ENCODE results near the gene MBTD1. TPM values are rescaled to one million over a fixed set of nuclear protein-coding genes. Genes with fewer than 3 reads are reported as not detected.
"Not testable (repeated sequence)": the region's sequence is repeated elsewhere in the genome, so short reads cannot be mapped to it uniquely, and the experiment has no call there.

The MBTD1 gene
- total RNA-seq, 2 experiments from 2014 or later = 7.6 to 8.1 TPM

DNA sequence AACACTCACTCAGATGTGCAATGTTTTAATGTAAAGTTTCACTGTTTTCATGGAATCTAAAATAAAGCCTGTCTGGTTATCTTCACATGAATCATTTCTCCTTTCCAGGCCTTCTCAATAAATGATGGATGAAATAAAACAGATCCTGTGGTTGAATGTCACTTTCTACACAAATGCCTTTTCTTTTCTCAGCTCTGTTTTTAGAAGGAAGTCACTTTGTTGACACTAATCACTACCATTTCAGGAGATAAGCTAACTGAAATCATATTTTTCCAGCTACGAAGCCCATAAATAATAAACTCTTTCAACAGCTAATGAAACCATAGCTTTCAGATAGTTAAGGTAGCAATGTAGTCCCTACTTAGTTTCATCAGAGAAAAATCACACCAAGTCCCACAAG, 75.7 kb downstream of the MBTD1 start:
- Mint-ChIP-seq H3K27ac (no peak overlapping the region), H3K36me3 (peaks cover 14% of the 10 kb centered on the region), H3K27me3 (no peaks in the 10 kb centered on the region), H3K4me1 (peaks cover 5% of the 10 kb centered on the region), H3K4me3 (no peak overlapping the region), H3K9me3 (no peaks in the 10 kb centered on the region)
- DNase-seq = no peak

DNA sequence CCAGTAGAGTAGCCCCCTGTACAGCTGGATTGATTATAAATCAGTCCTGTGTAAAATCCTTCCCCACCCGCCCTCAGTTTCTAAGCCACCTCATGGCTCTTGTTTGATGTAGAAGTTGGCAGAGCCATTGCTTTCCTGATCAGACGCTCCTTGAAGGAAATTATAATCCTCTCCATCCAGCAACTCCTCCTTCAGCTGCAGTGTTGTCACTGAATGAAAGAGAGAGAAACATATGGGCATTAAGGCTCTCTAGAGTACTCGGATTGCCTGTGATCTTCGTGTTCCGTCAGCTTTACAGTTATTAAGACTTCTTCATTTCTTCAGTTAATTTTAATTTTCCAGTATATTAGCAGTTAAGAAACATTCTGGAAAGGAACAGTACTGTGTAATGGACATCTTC, 79.4 kb downstream of the MBTD1 start:
- Mint-ChIP-seq H3K27ac (no peak overlapping the region), H3K4me3 (no peak overlapping the region), H3K9me3 (no peaks in the 10 kb centered on the region), H3K27me3 (no peaks in the 10 kb centered on the region), H3K36me3 (peaks cover 6% of the 10 kb centered on the region), H3K4me1 (peaks cover 5% of the 10 kb centered on the region)
- no peak for DNase-seq

DNA sequence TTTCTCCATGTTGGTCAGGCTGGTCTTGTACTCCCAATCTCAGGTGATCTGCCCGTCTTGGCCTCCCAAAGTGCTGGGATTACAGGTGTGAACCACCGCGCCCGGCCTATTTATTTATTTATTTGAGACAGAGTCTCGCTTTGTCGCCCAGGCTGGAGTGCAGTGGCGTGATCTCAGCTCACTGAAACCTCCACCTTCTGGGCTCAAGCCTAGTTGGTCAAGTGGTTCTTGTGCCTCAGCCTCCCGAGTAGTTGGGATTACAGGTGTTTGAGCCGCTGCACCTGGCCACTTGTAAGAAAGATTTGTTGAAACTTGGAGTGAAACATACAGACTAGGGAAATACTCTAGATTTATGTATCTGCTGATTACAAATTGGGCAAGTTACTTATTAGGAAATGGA, 87.8 kb downstream of the MBTD1 start:
- Mint-ChIP-seq H3K36me3 (peaks cover 41% of the 10 kb centered on the region), H3K4me1 (peaks cover 15% of the 10 kb centered on the region)
- H3K27ac Mint-ChIP-seq, H3K4me3 Mint-ChIP-seq, H3K9me3 Mint-ChIP-seq, DNase-seq, H3K27me3 Mint-ChIP-seq: not testable (repeated sequence)

DNA sequence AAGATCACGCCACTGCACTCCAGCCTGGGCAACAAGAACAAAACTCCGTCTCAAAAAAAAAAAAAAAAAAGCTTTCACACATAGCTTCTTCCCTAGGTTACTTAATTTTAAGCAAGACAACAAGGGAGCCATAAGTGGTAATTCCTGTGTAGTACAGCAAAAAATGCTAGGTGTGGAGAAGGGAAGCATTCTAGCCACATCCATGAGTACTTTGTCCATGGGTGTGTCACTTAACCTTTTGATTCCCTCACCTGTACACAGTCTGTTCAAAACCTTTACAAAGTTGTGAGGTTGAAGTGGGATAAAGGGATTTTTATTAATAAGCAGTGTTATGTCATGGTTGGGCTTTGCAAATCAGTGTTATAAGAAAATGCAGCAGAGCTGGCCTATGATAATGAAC, 89.1 kb downstream of the MBTD1 start:
- peaks cover 19% of the 10 kb centered on the region for H3K4me1 Mint-ChIP-seq
- DNase-seq = no peak
- no peak overlapping the region for H3K4me3 Mint-ChIP-seq
- no peaks in the 10 kb centered on the region for H3K9me3 Mint-ChIP-seq
- H3K27ac Mint-ChIP-seq = no peak overlapping the region
- H3K27me3 Mint-ChIP-seq = peaks cover 2% of the 10 kb centered on the region
- H3K36me3 Mint-ChIP-seq = peaks cover 43% of the 10 kb centered on the region

DNA sequence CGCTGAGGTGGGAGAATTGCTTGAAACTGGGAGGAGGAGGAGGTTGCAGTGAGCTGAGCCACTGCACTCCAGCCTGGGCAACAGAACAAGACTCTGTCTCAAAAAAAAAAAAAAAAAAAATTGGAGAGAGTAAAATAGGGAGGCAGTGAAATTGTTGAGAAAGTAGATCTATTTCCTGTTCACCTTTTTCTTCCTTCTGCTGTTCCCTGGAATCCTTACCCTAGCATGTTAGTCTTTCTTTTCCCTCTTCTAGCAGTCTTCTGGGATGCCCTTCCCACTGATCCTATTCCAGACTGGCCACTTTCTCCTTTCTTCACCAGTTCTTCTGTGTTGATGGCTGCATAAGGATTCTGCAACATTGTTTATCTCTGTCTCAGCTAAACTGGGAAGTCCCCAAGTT, 90.5 kb downstream of the MBTD1 start:
- no peak for DNase-seq
- Mint-ChIP-seq H3K27ac (peak overlapping the region; percentile 75), H3K4me1 (peaks cover 28% of the 10 kb centered on the region), H3K27me3 (peaks cover 4% of the 10 kb centered on the region), H3K9me3 (no peaks in the 10 kb centered on the region), H3K4me3 (peak overlapping the region; percentile 62), H3K36me3 (peaks cover 49% of the 10 kb centered on the region)

DNA sequence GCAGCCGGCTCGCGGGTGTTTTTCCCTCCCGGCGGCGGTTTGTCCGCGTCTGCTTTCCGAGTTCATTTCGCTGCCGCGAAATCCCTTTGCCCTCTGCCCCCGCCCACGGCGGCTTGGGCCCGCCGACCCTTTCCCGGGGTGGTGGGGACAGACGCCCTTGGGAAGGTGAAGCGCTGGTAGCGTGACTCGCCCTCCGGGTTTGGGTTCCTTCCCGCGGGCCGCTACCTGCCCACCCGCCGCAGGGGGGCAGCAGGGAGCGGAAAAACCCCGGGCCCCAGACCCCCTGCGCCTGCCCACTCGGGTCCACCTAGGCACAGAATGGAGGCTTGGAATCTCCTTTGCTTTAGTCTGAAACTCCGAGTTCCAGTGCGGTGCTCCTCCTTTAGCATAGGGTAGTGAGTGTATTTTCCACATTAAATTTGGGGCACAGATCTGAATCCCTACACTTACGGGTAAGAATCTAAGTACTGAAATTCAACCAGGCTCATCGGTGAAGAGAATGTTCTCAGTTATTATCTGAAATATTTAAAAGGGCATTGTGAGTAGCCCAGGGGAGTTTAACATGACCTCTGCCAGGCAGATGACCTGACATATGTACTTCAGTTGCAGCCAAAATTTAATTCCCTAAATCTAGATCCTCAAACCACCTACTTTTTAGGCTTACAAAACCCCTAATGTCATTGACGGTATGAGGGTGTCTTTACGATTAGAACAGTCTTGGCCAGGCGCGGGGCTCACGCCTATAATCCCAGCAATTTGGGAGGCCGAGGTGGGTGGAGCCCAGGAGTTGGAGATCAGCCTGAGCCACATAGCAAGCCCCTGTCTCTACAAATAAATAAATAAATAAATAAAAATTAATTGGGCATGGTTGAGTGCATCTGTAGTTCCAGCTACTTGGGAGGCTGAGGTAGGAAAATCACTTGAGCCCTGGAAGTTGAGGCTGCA, 92.6 kb downstream of the MBTD1 start:
- DNase-seq = peak; percentile 78
- Mint-ChIP-seq H3K36me3 (peaks cover 50% of the 10 kb centered on the region), H3K9me3 (no peaks in the 10 kb centered on the region), H3K27ac (peak overlapping the region; percentile 94), H3K4me3 (peak overlapping the region; percentile 92), H3K27me3 (peaks cover 4% of the 10 kb centered on the region), H3K4me1 (peaks cover 28% of the 10 kb centered on the region)

DNA sequence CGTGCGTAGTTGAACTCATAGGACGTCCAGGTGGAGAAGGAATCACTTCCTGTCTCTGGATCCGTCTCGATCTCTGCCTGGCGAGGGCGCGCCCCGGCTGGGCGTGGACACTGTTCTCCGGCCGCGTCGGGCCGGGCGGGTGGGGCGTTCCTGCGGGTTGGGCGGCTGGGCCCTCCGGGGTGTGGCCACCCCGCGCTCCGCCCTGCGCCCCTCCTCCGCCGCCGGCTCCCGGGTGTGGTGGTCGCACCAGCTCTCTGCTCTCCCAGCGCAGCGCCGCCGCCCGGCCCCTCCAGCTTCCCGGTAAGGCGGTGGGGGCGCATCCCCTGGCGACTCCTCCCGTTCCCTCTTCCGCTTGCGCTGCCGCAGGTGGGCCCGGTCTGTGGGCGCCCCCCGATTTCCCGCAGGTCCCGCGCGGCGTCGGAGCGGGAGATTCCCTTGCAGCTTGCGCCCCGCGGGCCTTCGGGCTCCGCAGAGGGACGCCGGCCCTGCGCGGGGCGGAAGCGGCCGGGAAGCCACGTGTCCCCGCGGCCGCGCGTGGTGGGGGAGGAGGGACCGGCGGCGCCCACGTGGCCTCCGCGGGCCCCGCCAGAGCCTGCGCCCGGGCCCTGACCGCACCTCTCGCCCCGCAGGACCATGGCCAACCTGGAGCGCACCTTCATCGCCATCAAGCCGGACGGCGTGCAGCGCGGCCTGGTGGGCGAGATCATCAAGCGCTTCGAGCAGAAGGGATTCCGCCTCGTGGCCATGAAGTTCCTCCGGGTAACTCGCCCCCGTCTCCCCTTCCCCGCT, 93.5 kb downstream of the MBTD1 start, which contains the start of gene NME2:
TSS of gene NME2 (plus strand) at position 214 of the 789 bp plus-strand sequence. CDS start at position 634, 420 bp downstream.
- H3K36me3 Mint-ChIP-seq = peaks cover 55% of the 10 kb centered on the region
- H3K4me3 Mint-ChIP-seq = peak within 1 kb of the TSS; percentile 92
- H3K9me3 Mint-ChIP-seq = no peaks in the 10 kb centered on the region
- DNase-seq = peak; percentile 86
- peaks cover 28% of the 10 kb centered on the region for H3K4me1 Mint-ChIP-seq
- H3K27me3 Mint-ChIP-seq = peaks cover 4% of the 10 kb centered on the region
- peak within 1 kb of the TSS; percentile 94 for H3K27ac Mint-ChIP-seq

DNA sequence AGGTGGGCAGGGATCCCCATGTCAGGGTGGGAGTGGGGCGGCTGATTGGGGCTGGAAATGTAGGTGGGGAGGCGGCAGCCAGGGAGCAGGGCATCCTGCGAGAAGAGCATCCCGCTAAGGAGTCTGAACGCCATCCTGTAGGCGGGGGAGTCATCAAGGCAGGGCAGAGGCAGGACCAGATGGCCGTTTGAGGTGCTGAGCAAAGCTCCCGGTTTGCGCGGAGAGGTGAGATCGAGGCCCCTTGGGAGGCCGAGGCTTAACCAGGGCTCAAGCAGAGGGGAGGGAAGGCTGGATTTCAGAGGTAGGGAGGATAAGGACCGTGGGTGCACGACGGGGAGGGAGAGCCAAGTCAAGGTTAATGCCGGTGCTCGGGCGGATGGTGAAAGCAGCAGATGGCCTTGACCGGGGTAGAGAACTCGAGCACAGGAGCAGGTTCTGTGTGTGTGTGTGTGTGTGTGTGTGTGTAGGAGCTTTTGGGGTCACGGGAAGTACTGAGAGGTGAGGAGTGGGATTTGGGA, 94.1 kb downstream of the MBTD1 start:
- no peak for DNase-seq
- H3K4me1 Mint-ChIP-seq = peaks cover 26% of the 10 kb centered on the region
- H3K36me3 Mint-ChIP-seq = peaks cover 55% of the 10 kb centered on the region
- H3K27ac Mint-ChIP-seq = peak overlapping the region; percentile 94
- peaks cover 4% of the 10 kb centered on the region for H3K27me3 Mint-ChIP-seq
- no peaks in the 10 kb centered on the region for H3K9me3 Mint-ChIP-seq
- peak overlapping the region; percentile 89 for H3K4me3 Mint-ChIP-seq

DNA sequence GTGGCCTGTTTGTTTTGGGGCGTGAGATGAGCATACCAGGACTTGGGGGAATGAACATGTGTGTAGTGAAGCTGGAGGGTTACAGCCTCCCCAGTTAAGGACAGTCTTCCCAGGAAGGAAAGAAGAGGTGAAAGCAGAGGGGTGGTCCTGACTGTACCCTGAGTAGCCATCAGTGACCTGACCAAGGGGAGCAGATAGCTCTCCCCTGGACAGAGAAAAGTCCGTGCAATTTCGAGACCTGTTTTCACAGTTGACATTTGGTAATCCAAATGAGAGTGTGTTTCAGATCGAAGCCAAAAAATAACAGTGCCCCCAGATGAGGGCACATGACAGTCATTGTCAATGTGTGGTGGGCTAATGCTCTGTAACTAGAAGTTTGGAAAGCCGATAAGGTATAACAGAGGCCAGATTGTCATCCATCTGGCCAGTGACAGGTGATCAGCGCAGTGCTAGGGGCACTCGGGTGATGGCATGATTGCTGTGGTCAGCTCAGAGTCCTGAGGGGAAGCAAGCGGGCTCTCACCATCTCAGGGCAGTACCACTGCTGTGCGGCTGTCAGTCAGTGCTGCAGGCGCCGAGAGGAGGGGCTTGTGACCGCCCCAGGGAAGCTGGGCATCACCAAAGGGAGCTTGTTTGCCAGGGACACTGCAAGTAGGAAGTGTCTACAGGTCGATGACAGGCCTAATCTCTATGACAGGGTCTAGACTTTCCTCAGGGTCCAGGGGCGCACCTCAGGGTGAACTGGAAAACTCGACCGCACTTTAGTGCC, 94.8 kb downstream of the MBTD1 start:
- no peak for DNase-seq
- H3K27me3 Mint-ChIP-seq = peaks cover 4% of the 10 kb centered on the region
- peaks cover 26% of the 10 kb centered on the region for H3K4me1 Mint-ChIP-seq
- peak overlapping the region; percentile 89 for H3K4me3 Mint-ChIP-seq
- peaks cover 56% of the 10 kb centered on the region for H3K36me3 Mint-ChIP-seq
- H3K9me3 Mint-ChIP-seq = no peaks in the 10 kb centered on the region
- peak overlapping the region; percentile 94 for H3K27ac Mint-ChIP-seq

DNA sequence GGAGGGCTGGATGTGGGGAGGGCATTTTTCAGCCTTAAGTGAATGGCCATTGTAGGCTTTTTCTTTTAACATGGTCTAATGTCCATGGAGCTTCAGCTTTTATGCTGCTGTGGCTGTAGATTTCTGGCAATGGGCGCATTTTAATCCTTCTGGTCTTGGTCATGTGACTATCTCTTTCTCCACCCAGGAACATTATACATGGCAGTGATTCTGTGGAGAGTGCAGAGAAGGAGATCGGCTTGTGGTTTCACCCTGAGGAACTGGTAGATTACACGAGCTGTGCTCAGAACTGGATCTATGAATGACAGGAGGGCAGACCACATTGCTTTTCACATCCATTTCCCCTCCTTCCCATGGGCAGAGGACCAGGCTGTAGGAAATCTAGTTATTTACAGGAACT, 98.3 kb downstream of the MBTD1 start:
- H3K36me3 Mint-ChIP-seq = peaks cover 55% of the 10 kb centered on the region
- no peak overlapping the region for H3K27ac Mint-ChIP-seq

DNA sequence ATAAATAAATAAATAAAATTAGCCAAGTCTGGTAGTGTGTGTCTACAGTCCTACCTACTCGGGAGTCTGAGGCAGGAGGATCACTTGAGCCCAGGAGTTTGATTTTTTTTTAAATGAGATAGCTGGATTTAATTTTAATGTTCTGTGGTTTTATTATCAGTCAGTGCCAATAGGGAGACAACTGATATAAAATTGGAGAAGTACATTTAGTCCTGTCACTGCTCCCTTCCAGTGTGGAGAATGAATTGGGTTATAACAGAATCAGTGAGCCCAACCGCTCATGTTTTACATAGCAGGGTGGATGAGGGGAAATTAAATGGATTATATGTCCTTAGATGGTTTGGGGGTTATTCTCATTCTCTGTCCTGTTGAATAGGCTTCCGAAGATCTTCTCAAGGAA, 100.2 kb downstream of the MBTD1 start:
- Mint-ChIP-seq H3K4me1 (peaks cover 26% of the 10 kb centered on the region), H3K27me3 (no peaks in the 10 kb centered on the region), H3K9me3 (no peaks in the 10 kb centered on the region), H3K36me3 (peaks cover 58% of the 10 kb centered on the region), H3K4me3 (no peak overlapping the region), H3K27ac (no peak overlapping the region)
- DNase-seq = no peak

More for the DNA sequence above, 98.3 kb downstream of the MBTD1 start:
- no peaks in the 10 kb centered on the region for H3K9me3 Mint-ChIP-seq
- peaks cover 27% of the 10 kb centered on the region for H3K4me1 Mint-ChIP-seq
- H3K27me3 Mint-ChIP-seq = peaks cover 4% of the 10 kb centered on the region
- H3K4me3 Mint-ChIP-seq = no peak overlapping the region
- DNase-seq = no peak

DNA sequence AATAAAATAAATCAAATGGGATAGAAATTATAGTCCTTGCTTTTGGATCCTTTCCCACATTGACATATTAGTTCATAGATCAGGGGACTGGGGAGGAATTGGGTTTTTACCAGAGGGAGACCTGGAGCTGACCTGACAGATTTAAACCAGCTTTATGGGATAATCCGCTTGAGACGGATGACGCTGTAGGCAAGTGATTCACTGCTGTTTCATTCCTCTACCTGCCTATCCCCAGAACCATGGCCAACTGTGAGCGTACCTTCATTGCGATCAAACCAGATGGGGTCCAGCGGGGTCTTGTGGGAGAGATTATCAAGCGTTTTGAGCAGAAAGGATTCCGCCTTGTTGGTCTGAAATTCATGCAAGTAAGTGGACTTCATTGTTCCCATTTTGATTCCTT, 104.4 kb downstream of the MBTD1 start:
- no peaks in the 10 kb centered on the region for H3K9me3 Mint-ChIP-seq
- peaks cover 26% of the 10 kb centered on the region for H3K4me1 Mint-ChIP-seq
- H3K4me3 Mint-ChIP-seq = no peak overlapping the region
- H3K27me3 Mint-ChIP-seq = no peaks in the 10 kb centered on the region
- peaks cover 33% of the 10 kb centered on the region for H3K36me3 Mint-ChIP-seq
- H3K27ac Mint-ChIP-seq = no peak overlapping the region
- DNase-seq = no peak

DNA sequence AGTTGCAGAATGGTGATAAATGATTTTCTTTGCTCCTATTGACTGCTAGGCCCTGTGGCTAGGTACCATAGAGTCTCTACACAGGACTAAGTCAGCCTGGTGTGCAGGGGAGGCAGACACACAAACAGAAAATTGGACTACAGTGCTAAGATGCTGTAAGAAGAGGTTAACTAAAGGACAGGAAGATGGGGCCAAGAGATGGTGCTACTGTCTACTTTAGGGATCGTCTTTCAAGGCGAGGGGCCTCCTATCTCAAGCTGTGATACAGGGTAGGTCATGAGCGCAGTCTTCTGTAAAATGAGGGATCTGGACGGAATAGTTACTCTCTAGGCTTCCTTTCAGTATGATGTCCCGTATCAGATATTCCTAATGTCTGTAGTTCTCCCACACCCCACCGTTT, 105.7 kb downstream of the MBTD1 start:
- Mint-ChIP-seq H3K27ac (no peak overlapping the region), H3K36me3 (peaks cover 26% of the 10 kb centered on the region), H3K27me3 (no peaks in the 10 kb centered on the region), H3K4me3 (no peak overlapping the region), H3K4me1 (peaks cover 23% of the 10 kb centered on the region), H3K9me3 (no peaks in the 10 kb centered on the region)
- DNase-seq = no peak

DNA sequence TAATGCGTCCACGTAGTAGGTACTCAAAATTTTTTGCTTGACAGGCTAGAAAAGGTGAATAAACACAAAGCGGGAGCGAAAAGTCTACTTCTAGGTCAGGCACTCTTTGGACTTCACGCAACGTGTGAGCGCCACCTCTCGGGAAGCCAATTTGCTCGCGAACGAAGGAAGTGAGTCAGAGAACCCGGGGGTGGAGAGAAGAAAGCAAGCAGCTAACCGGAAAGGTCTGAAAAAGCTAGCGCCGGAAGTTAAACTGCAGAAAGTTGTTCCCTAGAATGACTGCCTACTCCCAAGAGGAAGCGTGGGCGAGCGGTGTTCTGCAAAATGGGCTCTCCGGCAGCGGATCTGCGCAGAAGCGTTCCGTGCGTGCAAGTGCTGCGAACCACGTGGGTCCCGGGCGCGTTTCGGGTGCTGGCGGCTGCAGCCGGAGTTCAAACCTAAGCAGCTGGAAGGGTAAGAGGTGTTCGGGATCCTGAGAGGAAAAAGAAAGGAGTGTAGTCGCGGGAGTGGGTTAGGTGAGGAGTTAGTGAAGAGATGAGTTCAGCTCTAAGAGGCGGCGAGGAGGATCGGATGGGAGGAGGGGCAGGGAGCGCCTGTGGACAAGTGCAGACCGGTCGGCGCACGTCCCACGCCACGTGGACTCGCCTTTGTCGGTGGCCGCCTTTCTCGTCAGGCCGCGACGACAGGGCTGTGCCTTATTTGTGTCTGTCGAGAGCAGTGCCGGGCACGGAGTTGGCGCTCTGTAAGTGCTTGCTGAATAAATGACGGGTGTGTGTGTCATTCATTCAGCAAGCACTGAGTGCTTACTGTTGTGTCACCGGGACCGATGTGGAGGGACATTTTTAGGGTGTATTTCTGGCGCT, 106.4 kb downstream of the MBTD1 start, which contains the start of gene NME1:
TSS of gene NME1 (plus strand) at position 350 of the 863 bp plus-strand sequence. CDS start 2,096 bp downstream, outside the sequence.
- no peaks in the 10 kb centered on the region for H3K27me3 Mint-ChIP-seq
- H3K27ac Mint-ChIP-seq = no peak within 1 kb of the TSS
- H3K36me3 Mint-ChIP-seq = peaks cover 24% of the 10 kb centered on the region
- H3K4me3 Mint-ChIP-seq = no peak within 1 kb of the TSS
- no peaks in the 10 kb centered on the region for H3K9me3 Mint-ChIP-seq
- peak; percentile 98 for DNase-seq
- peaks cover 23% of the 10 kb centered on the region for H3K4me1 Mint-ChIP-seq

Measured in activated naive CD8-positive, alpha-beta T cell treated with anti-CD3 and anti-CD28 coated beads for 36 hours (primary cell).